Measurements from ENCODE around the gene TCTA. TPM values are rescaled to one million over a fixed set of nuclear protein-coding genes. Genes with fewer than 3 reads are reported as not detected.
A peak's percentile ranks its signal among the peaks of the same experiment; 100 is the strongest.

The TCTA gene
- total RNA-seq, 4 donors from 2014 or later = 10.9 to 17.8 (median 16.0) TPM

DNA sequence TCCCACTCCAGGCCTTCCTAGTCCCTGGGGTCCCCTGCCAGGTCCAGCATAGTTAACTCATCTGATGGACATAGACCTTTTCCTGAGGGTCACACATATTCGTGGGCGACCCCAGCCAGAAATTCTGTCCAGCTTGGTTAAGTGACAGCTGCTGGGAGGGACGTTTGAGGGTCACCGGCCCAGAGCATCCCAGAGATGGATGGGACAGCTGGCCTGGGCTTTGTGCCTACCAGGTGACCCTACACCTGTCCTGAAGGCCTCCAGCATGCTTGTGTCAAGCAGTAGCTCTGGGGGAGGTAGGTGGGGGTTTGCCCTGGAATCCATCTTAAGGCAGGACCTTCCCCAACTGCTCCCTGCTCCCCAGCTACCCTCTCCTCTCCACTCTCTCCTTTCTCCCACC, 48.7 kb downstream of the TCTA start:
- no peaks in the 10 kb centered on the region for H3K36me3 ChIP-seq
- no peaks in the 10 kb centered on the region for H3K27me3 ChIP-seq
- H3K4me3 ChIP-seq = no peak overlapping the region
- peak overlapping the region in 1 of 4 donors; percentile 19 for H3K27ac ChIP-seq
- 94% methylated on average over 3 of the region's 4 CpGs; no CpG with 5 or more reads in 1 of the 2 donors for WGBS, 2 donors
- intact Hi-C loops (cut with DNase I) = no loop called here
- no peak for TF ChIP-seq POLR2A (IDR thresholded peaks at IDR 0.05)
- TF ChIP-seq, protein P1, sequence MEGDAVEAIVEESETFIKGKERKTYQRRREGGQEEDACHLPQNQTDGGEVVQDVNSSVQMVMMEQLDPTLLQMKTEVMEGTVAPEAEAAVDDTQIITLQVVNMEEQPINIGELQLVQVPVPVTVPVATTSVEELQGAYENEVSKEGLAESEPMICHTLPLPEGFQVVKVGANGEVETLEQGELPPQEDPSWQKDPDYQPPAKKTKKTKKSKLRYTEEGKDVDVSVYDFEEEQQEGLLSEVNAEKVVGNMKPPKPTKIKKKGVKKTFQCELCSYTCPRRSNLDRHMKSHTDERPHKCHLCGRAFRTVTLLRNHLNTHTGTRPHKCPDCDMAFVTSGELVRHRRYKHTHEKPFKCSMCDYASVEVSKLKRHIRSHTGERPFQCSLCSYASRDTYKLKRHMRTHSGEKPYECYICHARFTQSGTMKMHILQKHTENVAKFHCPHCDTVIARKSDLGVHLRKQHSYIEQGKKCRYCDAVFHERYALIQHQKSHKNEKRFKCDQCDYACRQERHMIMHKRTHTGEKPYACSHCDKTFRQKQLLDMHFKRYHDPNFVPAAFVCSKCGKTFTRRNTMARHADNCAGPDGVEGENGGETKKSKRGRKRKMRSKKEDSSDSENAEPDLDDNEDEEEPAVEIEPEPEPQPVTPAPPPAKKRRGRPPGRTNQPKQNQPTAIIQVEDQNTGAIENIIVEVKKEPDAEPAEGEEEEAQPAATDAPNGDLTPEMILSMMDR (IDR thresholded peaks at IDR 0.05) = no peak
- peaks cover 0 to 27% (median 20%) of the 10 kb centered on the region in 3 donors for H3K4me1 ChIP-seq
- DNase-seq = no peak
- no peaks in the 10 kb centered on the region for H3K9me3 ChIP-seq

DNA sequence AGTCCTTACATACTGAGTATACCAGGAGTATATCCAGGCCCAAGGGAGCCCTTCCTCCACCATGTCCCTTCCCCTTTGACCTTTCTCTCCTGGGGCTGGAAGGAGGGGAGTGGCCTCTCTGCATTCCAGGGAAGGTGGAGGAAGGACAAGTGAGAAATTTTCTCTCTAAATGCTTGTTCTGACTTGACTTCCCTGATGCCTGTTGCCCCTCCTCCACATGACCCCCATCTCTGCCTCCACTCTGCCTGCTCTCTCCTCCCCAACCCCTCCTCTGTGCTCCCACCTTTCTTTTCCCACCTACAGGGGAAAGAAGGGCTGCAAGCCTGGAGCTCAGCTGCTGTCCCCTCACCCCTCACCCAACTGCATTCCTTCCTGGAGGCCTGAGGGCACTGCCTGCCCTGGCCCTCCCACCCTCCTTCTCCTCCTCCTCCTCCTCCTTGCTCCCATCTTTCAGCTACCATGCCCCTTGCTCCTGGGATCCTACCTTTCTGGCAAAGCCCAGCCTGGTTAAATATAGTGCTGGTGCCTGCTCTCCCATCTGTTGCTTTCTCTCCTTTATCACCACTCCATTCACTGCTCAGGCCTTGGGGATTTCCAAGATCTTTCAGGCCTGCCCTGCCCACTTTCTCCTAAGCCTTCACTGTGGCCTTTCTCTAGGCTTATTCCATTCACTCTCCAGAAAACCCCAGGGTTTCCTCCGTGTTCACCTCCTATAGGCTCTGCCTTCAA, 49.4 kb downstream of the TCTA start:
- Histone ChIP-seq H3K4me3 (no peak overlapping the region), H3K27ac (peak overlapping the region in 3 of 4 donors; percentile 19 to 59 (median 55)), H3K4me1 (peaks cover 0 to 27% (median 21%) of the 10 kb centered on the region in 3 donors), H3K27me3 (no peaks in the 10 kb centered on the region), H3K9me3 (no peaks in the 10 kb centered on the region), H3K36me3 (no peaks in the 10 kb centered on the region)
- no peak for TF ChIP-seq POLR2A (IDR thresholded peaks at IDR 0.05)
- TF ChIP-seq, protein P1 (IDR thresholded peaks at IDR 0.05) = no peak
- intact Hi-C loops (cut with DNase I) = no loop called here
- WGBS, 2 donors = 4 to 9% methylated on average over 1 of the region's 1 CpG
- no peak for DNase-seq

DNA sequence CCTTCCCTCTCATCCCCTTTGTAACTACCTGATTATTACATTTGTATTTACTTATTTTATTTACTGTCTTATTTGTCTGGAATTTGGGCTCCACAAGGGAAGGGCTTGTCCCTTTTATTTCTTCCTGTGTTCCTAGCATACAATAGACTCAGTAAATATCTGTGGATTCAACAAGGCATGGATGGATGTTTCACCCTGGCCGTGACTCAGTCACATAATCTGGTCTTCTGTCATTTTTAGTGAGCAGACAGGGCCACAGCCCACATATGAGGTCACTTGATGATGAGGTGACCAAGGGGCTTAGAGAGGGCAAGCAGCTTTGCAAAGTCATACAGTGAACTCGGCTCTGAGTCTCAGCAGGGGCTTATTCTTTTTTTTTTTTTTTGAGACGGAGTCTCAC, 50.0 kb downstream of the TCTA start:
- no peak overlapping the region for H3K4me3 ChIP-seq
- peak overlapping the region in 2 of 4 donors; percentile 55 to 59 for H3K27ac ChIP-seq
- 71% methylated on average over 3 of the region's 3 CpGs for WGBS, 2 donors
- peaks cover 0 to 27% (median 21%) of the 10 kb centered on the region in 3 donors for H3K4me1 ChIP-seq
- TF ChIP-seq, protein P1 (IDR thresholded peaks at IDR 0.05) = no peak
- no peak for TF ChIP-seq POLR2A (IDR thresholded peaks at IDR 0.05)
- intact Hi-C loops (cut with DNase I) = no loop called here
- no peaks in the 10 kb centered on the region for H3K9me3 ChIP-seq
- DNase-seq = no peak
- no peaks in the 10 kb centered on the region for H3K27me3 ChIP-seq
- H3K36me3 ChIP-seq = no peaks in the 10 kb centered on the region

DNA sequence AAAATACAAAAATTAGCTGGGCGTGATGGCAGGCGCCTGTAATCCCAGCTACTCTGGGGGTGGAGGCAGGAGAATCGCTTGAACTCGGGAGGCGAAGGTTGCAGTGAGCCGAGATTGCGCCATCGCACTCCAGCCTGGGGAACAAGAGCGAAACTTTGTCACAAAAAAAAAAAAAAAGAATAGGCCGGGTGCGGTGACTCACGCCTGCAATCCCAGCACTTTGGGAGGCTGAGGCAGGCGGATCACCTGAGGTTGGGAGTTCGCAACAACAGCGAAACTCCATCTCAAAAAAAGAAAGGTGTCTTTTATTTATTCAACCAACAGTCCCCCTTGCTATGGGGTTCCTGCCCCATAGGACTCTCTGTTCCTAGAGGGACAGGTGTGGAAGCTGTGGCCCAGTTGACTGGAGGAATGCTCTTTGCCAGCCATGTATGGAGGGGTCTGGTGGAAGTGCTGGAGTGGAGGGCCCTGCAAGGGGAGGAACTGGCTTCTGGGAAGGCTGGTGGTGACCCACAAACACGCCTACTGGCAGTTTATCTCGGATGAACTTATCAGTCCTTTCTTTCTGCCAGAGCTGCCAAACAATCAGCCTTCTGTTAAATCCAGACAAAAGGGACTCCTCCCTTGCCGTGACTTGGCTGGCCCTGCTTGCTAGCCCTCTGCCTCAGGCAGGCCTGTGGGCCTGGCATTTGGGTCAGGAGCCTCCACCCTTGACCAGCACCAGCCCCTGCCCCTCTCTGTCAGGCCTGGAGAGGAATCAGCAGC, 53.2 kb downstream of the TCTA start:
- no peak for DNase-seq
- no peaks in the 10 kb centered on the region for H3K9me3 ChIP-seq
- WGBS, 2 donors = 66 to 81% methylated on average over 16 to 18 of the region's 18 CpGs

More for the DNA sequence above, 53.2 kb downstream of the TCTA start:
- peak overlapping the region; percentile 13 to 73 (median 45) for H3K27ac ChIP-seq
- H3K36me3 ChIP-seq = no peaks in the 10 kb centered on the region
- intact Hi-C loops (cut with DNase I) = no loop called here
- H3K4me3 ChIP-seq = no peak overlapping the region
- no peaks in the 10 kb centered on the region for H3K27me3 ChIP-seq
- H3K4me1 ChIP-seq = peaks cover 9 to 45% (median 34%) of the 10 kb centered on the region in 3 donors
- TF ChIP-seq, protein P1 (IDR thresholded peaks at IDR 0.05) = no peak
- TF ChIP-seq POLR2A (IDR thresholded peaks at IDR 0.05) = no peak

Other genes with a start within 250 kb of the TCTA start
- 10 to 100 TPM; 17.0 to 31.1 (median 23.1) TPM for gene CCDC71, start 246.1 kb upstream of the TCTA start, total RNA-seq
- 10 to 100 TPM; 18.0 to 58.6 (median 46.3) TPM for gene KLHDC8B, start 240.8 kb upstream of the TCTA start, total RNA-seq
- gene C3orf62, start 135.2 kb upstream of the TCTA start, total RNA-seq = 1 to 10 TPM; 1.8 to 3.6 (median 3.0) TPM
- 10 to 100 TPM in 3 of 4 donors, 1 to 10 TPM in 1; 8.1 to 29.6 (median 19.3) TPM for gene USP4, start 72.4 kb upstream of the TCTA start, total RNA-seq
- gene GPX1, start 54.1 kb upstream of the TCTA start, total RNA-seq = 100 to 1,000 TPM; 126 to 400 (median 228) TPM
- 100 to 1,000 TPM; 290 to 421 (median 345) TPM for gene RHOA, start 447 bp upstream of the TCTA start, total RNA-seq
- gene AMT, start 10.1 kb downstream of the TCTA start, total RNA-seq = 1 to 10 TPM in 3 of 4 donors, under 1 TPM in 1; 0.80 to 1.7 (median 1.2) TPM
- 1 to 10 TPM; 1.8 to 7.6 (median 3.3) TPM for gene NICN1, start 16.9 kb downstream of the TCTA start, total RNA-seq
- 10 to 100 TPM; 36.2 to 74.2 (median 51.3) TPM for gene DAG1, start 57.8 kb downstream of the TCTA start, total RNA-seq
- gene BSN, start 142.1 kb downstream of the TCTA start, total RNA-seq = under 1 TPM; 0.11 to 0.19 (median 0.16) TPM

Data from esophagus squamous epithelium (tissue), 5 donors.